GM18505 (cell line): Measurements from ENCODE around the gene KCNT1.

Experiments
- ATAC-seq: cut with Tn5 transposase; IDR thresholded peaks from one replicate; pipeline ENCODE4 v1.9.1; 2021; ENCODE audit not compliant: unreplicated experiment
- POLR2A ChIP-seq: IDR thresholded peaks from 4 replicates; pipeline ENCODE4 v1.6.1; 2011; ENCODE audit warnings: borderline replicate concordance; ENCODE audit not compliant: insufficient read depth, insufficient read length; ENCODE audit errors: extremely low read depth

The KCNT1 gene

GRCh38 chr9:135680056-135680455 lies 21.9 kb upstream of the KCNT1 start:
- no peak for ATAC-seq
- TF ChIP-seq POLR2A = no peak

- TF ChIP-seq POLR2A = no peak
- no peak for ATAC-seq
Observed at GRCh38 chr9:135681161-135681560, 20.8 kb upstream of the KCNT1 start.

- no peak for ATAC-seq
- no peak for TF ChIP-seq POLR2A
Observed at GRCh38 chr9:135683401-135684034, 18.5 kb upstream of the KCNT1 start.

GRCh38 chr9:135684691-135685090 lies 17.3 kb upstream of the KCNT1 start:
- ATAC-seq = no peak
- TF ChIP-seq POLR2A = no peak

GRCh38 chr9:135687216-135687615 lies 14.8 kb upstream of the KCNT1 start:
- TF ChIP-seq POLR2A = no peak
- no peak for ATAC-seq

- no peak for ATAC-seq
Observed at GRCh38 chr9:135689011-135689410, 13.0 kb upstream of the KCNT1 start.

GRCh38 chr9:135690836-135691570 lies 11.0 kb upstream of the KCNT1 start:
- TF ChIP-seq POLR2A = no peak

More at GRCh38 chr9:135689011-135689410, 13.0 kb upstream of the KCNT1 start:
- TF ChIP-seq POLR2A = no peak

GRCh38 chr9:135692410-135692809 lies 9.6 kb upstream of the KCNT1 start:
- ATAC-seq = no peak
- TF ChIP-seq POLR2A = no peak

More at GRCh38 chr9:135690836-135691570, 11.0 kb upstream of the KCNT1 start:
- no peak for ATAC-seq

- ATAC-seq = no peak
- TF ChIP-seq POLR2A = no peak
Observed at GRCh38 chr9:135693265-135693664, 8.7 kb upstream of the KCNT1 start.

- no peak for ATAC-seq
- no peak for TF ChIP-seq POLR2A
Observed at GRCh38 chr9:135693771-135694170, 8.2 kb upstream of the KCNT1 start.

- no peak for ATAC-seq
- no peak for TF ChIP-seq POLR2A
Observed at GRCh38 chr9:135694414-135694813, 7.6 kb upstream of the KCNT1 start.

- no peak for TF ChIP-seq POLR2A
- no peak for ATAC-seq
Observed at GRCh38 chr9:135695036-135695435, 6.9 kb upstream of the KCNT1 start.

GRCh38 chr9:135695642-135696041 lies 6.3 kb upstream of the KCNT1 start:
- no peak for TF ChIP-seq POLR2A
- ATAC-seq = no peak

- no peak for TF ChIP-seq POLR2A
- no peak for ATAC-seq
Observed at GRCh38 chr9:135696446-135696845, 5.5 kb upstream of the KCNT1 start.
